ENCODE data around the gene SLC25A19.

The SLC25A19 gene

GRCh38 chr17:75289115-75289831 lies at the start of gene SLC25A19:
Gene SLC25A19 (minus strand): TSS chr17:75289433. CDS start chr17:75286764, 2,669 bp downstream.
- peak; percentile 97 for DNase-seq

- no peak for DNase-seq
Observed at GRCh38 chr17:75338335-75338734, 49.1 kb upstream of the SLC25A19 start.

GRCh38 chr17:75335315-75335714 lies 46.1 kb upstream of the SLC25A19 start:
- DNase-seq: no peak

- DNase-seq: no peak
Observed at GRCh38 chr17:75334723-75335122, 45.5 kb upstream of the SLC25A19 start.

- DNase-seq: no peak
Observed at GRCh38 chr17:75331671-75332070, 42.4 kb upstream of the SLC25A19 start.

- DNase-seq: no peak
Observed at GRCh38 chr17:75327757-75328156, 38.5 kb upstream of the SLC25A19 start.

- no peak for DNase-seq
Observed at GRCh38 chr17:75326226-75326848, 37.1 kb upstream of the SLC25A19 start.

- DNase-seq: no peak
Observed at GRCh38 chr17:75325827-75326225, 36.6 kb upstream of the SLC25A19 start.

- no peak for DNase-seq
Observed at GRCh38 chr17:75325348-75325747, 36.1 kb upstream of the SLC25A19 start.

- DNase-seq: no peak
Observed at GRCh38 chr17:75321506-75321905, 32.3 kb upstream of the SLC25A19 start.

- no peak for DNase-seq
Observed at GRCh38 chr17:75319904-75320691, 30.9 kb upstream of the SLC25A19 start.

- DNase-seq: no peak
Observed at GRCh38 chr17:75318615-75319222, 29.5 kb upstream of the SLC25A19 start.

GRCh38 chr17:75318211-75318610 lies 29.0 kb upstream of the SLC25A19 start:
- no peak for DNase-seq

- DNase-seq: no peak
Observed at GRCh38 chr17:75317671-75318070, 28.4 kb upstream of the SLC25A19 start.

- no peak for DNase-seq
Observed at GRCh38 chr17:75316253-75316652, 27.0 kb upstream of the SLC25A19 start.

- DNase-seq: no peak
Observed at GRCh38 chr17:75315541-75316243, 26.5 kb upstream of the SLC25A19 start.

- DNase-seq: no peak
Observed at GRCh38 chr17:75313941-75314551, 24.8 kb upstream of the SLC25A19 start.

GRCh38 chr17:75308732-75309629 lies 19.7 kb upstream of the SLC25A19 start:
- no peak for DNase-seq

GRCh38 chr17:75307957-75308731 lies 18.9 kb upstream of the SLC25A19 start:
- DNase-seq: no peak

GRCh38 chr17:75301502-75302206 lies 12.4 kb upstream of the SLC25A19 start:
- no peak for DNase-seq

Measured in NCI-H2081 treated with DMSO at 0.1 percent for 48 hours (cell line).